GM19324 (cell line): ENCODE results near the gene LRP8.

Experiments used
- ATAC-seq: cut with Tn5 transposase; IDR thresholded peaks from one replicate; pipeline ENCODE4 v1.9.1; 2021; ENCODE audit warnings: mild to moderate bottlenecking, moderate library complexity; ENCODE audit not compliant: unreplicated experiment, low FRiP score

LRP8 gene

GRCh38 chr1:53309802-53310201 is 18.1 kb downstream of the LRP8 start:
- no peak for ATAC-seq

DNA sequence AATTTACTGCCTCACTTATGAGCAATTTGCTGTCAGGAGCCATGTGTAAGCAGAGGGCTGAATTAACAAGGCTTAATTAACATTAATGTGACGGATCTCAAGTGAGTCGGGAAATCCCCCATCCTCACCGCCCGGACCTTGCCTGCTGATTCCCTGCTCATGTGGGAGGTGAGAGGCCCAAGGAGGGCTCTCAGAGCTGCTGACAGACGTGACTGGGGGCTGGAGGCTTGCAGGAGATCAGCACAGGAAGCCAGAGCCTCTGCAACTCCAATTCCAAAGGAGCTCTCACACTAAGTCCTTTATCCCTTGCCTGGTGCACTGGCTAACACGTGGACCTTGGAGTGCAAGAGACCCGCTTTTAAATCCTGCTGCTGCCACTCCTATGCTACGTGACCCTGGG is 19.4 kb downstream of the LRP8 start:
- ATAC-seq, result no peak

DNA sequence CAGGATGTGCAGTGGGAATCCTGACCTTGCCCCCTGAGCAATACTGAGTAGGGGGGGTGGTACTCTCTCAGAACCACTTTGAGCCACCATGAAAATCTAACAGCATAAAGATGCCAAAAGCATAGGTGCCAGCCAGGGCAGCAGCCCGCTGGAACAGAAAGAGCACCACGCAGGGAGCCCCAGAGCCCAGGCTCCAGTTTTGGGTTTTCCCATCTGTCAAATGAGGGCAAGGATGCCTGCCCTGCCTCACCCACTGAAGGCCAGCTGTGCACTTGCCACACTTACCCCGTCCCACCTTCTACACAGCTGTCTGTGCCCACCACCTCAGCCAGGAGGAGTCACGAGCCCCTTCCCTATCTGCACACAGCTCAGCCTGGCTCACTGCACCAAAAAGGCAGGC is 20.8 kb downstream of the LRP8 start:
- ATAC-seq, result no peak

DNA sequence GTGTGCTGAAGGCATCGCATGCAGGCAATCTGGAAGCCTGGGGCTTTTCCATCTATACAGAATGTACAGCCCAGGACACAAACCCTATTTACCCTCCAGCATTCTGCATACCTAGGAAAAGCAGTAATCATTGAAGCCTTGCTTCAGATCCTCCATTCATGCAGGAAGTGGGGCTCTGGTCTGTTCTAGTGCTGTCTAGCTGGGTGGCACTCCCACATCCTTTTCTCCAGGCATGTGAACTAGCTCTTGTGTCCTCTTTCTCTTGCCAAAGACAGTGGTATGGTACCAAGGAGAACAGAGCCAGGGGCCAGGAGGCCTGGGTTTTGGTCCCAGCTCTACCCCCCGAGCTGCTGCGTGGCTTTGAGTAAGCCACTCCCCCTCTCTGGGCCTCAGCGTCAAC is 21.7 kb downstream of the LRP8 start:
- no peak for ATAC-seq

DNA sequence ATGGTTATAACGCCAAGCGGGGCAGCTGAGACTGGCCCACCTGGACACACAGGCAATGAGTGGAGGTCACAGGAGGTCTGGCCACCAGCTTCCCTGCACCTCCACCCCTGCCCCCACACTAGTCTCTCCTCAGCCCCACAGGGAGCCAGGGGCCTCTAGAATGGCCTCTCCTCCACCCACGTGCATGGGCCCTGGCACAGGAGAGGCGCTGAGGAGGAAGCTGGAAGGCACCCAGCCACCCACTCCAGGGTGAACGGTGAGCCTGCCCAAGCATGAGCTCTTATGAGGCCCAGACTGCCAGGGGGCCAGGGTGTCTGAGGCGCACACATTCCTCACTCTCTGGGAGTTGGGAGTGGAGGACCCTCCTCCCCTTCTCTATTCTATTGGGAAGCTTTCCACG is 22.2 kb downstream of the LRP8 start:
- ATAC-seq, result no peak

DNA sequence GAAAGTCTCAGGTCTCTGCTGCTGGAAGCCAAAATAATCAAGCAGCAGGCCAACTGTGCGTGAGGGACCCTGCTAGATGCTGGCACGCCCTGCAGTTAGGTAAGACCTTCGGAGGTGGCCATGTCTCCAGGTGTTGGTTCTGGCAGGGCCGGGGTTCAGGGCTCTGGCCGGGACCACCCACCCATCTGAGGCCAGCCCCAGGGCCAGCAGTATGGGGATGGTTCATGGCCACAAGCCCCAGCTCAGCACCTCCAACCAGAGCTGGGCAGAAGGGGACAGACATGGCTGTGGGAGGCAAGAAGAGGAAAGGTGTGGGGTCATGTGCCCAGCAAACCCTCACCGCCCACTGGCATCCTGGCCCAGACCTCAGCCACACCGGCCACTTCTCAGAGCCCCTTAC is 23.3 kb downstream of the LRP8 start:
- no peak for ATAC-seq

GRCh38 chr1:53303726-53304515 is 23.9 kb downstream of the LRP8 start:
- ATAC-seq, result no peak

DNA sequence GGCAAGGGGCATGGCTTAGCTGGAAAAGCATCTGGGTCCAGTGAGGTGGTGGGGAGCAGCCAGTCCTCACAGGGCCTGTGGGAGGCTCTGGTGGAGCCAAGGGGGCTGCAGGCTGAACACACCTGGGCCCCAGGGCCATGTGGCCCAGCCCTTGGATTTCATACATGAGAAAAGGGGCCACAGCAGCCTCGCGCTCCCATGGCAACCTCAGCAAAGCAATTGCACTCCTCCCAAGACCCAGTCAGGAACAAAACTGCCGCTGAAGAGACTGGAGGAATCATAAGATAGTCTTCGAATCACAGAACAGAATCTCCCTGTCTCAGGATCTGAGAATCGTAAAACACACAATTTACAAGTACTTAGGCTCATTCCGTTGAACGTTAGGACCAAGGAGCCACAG is 24.6 kb downstream of the LRP8 start:
- ATAC-seq, result no peak

DNA sequence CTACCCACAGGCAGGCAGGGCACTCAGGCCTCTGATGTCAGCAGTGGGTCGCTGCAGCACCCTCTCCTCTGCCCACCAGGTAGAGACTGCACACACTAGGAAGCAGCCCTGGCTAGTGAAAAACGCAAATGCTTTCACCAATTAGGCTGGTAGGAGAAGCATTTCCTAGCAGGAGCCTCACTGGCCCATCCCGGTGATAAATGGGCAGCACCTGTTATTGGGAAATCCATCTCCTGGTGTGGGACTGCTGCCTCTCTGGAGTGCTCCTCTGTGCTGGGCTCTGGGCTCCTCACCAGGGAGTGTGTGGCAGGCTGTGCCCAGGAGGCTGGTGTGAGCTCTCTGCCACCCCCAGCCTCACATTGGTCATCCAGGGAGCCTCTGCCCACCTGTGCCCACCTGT is 28.6 kb downstream of the LRP8 start:
- ATAC-seq, result no peak

DNA sequence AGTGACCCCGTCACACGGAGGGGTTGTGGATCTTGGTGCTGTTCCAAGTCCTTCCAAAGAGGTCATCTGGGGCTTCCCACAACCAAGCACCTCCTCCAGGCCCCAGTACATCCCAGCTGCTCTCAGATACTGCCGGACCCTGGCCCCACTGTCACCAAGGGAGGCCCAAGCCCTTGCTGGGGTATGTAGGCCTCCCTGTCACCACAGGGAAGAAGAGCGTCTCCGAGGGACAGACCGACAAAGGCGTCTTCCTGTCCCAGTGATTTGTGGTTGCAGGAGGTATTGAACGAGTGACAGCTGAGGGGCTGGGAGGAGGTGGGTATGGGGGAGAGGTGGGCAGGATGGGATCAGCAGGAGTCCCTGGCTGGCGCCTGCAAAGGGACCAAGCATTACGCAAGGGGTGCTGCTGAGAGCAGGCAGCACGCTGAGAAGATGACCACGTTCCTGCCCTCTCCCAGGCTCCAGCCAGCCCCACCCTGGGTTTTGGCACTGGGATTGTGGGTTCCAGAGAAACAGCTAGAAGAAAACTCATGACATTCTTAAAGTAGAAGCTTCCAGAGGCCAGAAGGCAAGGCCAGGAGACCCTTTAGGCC is 29.7 kb downstream of the LRP8 start:
- no peak for ATAC-seq

DNA sequence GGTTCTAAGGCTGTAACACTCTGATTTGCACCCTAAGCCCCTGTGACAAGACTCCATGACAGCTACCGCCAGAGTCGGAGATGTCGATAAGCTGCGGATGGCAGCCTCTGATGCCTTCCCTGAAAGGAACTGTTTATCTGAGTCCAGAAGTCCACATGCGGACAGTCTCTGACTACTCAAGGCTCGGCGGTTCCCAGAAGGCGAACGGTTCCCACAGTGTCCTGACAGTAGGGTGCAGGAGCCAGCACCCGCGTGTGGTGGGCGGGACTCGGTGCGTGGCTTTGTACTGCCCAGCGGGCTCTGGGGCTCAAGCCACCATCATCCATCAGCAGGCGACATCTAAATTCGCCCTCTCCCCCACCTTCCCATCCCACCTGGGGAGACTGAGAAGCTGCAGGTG is 30.7 kb downstream of the LRP8 start:
- no peak for ATAC-seq

- no peak for ATAC-seq
Observed at GRCh38 chr1:53296117-53296749, 31.6 kb downstream of the LRP8 start.

- no peak for ATAC-seq
Observed at GRCh38 chr1:53295726-53296116, 32.1 kb downstream of the LRP8 start.

GRCh38 chr1:53295295-53295694 is 32.6 kb downstream of the LRP8 start:
- no peak for ATAC-seq

DNA sequence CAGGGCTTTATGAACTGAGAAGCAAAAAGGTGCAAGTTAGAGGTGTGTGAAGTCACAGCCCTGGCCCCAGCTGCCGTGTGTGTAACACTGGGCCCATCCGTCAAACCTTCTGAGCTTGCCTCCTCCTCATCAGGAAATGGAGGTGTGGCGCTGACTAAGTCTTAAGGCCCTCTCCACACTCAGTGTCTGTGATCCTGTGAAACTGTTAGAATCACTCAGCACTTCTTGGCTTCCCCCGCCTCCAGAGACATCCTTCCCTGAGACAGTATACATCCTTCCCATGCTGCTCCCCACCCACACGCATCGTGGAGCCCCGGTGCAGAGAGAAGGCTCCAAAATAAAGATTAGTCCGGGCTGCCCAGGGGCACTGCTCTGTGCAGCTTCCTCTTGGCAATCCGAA is 33.3 kb downstream of the LRP8 start:
- ATAC-seq, result no peak

DNA sequence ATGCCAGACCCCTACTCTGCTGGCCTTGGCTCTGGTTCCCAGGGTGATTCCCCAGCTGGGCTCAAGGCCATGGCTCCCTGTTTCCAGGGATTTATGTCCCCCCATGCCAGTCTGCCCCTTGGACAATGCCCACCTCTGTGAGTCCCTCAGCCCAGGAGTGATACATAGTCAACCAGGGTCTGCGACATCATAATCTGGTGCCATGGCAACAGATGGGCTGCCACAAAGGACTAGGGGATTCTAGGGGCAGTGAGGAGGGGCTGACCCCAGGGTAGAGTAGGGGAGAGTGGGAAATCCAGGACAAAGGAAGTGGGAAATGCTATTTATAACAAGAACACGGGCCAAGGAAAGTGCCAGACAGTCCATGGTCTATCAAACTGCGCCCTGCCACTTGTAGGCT is 33.8 kb downstream of the LRP8 start:
- no peak for ATAC-seq

- ATAC-seq, result peak; percentile 5
Observed at GRCh38 chr1:53293123-53293522, 34.7 kb downstream of the LRP8 start.

DNA sequence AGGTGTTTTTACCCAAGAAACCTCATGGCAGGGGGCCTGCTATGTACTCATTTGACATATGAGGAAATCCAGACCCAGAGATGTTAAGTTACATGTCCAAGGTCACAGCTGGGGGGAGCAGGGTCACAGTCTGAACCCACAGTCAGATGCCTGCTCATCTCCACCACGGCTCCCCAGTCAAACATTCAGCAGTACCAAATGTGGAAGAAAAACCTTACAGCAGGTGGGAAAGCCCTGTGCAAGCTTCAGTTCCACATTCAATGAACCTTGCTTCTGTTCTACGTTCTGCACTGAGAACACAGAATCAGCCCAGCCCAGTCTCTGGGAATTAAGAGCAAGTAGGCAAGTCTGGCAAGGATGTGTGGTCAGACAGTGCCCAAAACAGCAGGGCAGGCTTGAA is 35.2 kb downstream of the LRP8 start:
- ATAC-seq, result peak; percentile 47

- ATAC-seq, result no peak
Observed at GRCh38 chr1:53291574-53291973, 36.3 kb downstream of the LRP8 start.

GRCh38 chr1:53288790-53289429 is 39.0 kb downstream of the LRP8 start:
- ATAC-seq, result no peak

DNA sequence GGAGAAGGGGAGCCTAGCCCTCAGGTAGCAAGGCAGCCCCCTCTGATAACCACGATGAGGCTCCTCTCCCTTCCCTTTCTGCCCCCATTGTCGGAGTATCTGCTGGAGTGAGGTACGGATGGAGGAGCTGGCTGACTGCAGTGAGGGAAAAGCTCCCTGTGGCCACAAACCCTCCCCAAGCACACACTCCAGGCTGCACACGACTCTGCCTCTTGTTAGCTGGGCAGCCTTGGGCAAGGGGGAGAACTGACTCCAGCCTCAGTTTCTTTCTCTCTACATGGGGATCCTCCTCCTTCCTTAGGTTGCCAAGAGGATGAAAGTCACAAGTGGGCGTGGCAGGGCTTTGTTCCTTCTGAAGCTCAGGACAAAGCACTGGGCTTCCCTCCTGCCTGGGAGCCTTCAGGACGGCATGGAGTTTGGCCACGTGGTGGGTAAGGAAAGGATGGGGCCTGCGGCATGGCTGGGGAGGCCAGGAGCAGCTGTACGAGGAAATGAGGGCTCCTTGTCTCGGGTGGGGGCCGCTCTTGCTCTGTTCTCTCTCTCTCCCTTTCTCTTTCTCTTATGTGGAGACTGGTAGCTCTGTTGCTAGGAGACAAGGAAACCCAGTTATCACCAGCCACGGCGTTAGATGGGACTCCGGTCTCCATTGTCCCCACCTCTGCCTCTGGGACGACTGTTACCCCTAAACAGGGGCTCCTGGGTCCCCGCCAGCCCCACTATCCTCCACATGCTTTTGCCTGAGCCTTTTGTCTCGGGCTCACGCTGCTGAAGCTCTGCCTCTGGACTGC is 39.7 kb downstream of the LRP8 start:
- ATAC-seq, result no peak
